ENCODE measurements around the gene CROCC2.

- no peak for TF ChIP-seq CTCF (IDR thresholded peaks at IDR 0.05; ENCODE audit: insufficient read depth, low read length)
- TF ChIP-seq REST (IDR thresholded peaks at IDR 0.05; ENCODE audit: insufficient replicate concordance, low read depth): no peak
- no peak for TF ChIP-seq SPI1 (IDR thresholded peaks at IDR 0.05; ENCODE audit: borderline replicate concordance, low read depth)
- no peak for TF ChIP-seq GABPA (IDR thresholded peaks at IDR 0.05; ENCODE audit: low read depth)
- TF ChIP-seq POLR2AphosphoS5 (IDR thresholded peaks at IDR 0.05; ENCODE audit: low read depth): no peak
Observed at GRCh38 chr2:240925191-240925567, 19.0 kb downstream of the CROCC2 start.

All from HL-60 (cell line).